Esophagus mucosa (tissue), 1 donor: ENCODE measurements around the gene PRR35. TPM values are rescaled to one million over a fixed set of nuclear protein-coding genes. Genes with fewer than 3 reads are reported as not detected.
A peak's percentile ranks its signal among the peaks of the same experiment; 100 is the strongest.
"Not testable (repeated sequence)": the region's sequence is repeated elsewhere in the genome, so short reads cannot be mapped to it uniquely, and the experiment has no call there.

Source experiments
- ATAC-seq: fragments of 200-7000 bp; cut with Tn5 transposase; one replicate; pipeline ENCODE4 v1.9.1; 2020
- total RNA-seq: library from RNA; stranded (reverse); gene quantifications from one replicate; pipeline ENCODE4 v1.2.4, GENCODE V29; 2023
- donor health status: DM: yes; HTN: yes; CAD: no.

Gene PRR35
- total RNA-seq, 1 donor from 2014 or later, result not detected

- no peak for ATAC-seq
Measured at GRCh38 chr16:596736-597060, 36.5 kb downstream of the PRR35 start.

- not testable (repeated sequence) for ATAC-seq
Measured at GRCh38 chr16:597655-598054, 37.5 kb downstream of the PRR35 start.

GRCh38 chr16:598823-599739 lies 38.9 kb downstream of the PRR35 start:
- peak; percentile 54 for ATAC-seq

DNA sequence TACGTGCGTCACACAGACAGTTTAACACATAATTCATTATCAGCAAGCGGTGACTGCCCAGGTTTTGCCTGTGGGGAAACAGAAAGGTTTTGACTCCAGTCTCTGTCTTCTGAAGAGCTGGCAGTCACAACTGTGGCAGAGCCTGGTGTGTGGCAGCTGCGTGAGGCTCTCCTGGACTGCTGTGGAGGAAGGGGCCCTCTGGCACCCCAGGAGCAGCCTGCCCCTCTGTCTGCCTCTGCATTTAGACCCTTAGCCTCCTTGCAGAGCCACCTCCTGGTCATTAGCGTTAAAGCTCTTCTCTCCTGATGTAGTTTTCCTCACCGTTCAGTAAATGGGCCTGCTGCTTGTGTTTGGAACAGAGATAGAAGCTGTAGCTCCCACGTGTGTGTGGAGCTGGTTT lies 40.6 kb downstream of the PRR35 start:
- no peak for ATAC-seq

DNA sequence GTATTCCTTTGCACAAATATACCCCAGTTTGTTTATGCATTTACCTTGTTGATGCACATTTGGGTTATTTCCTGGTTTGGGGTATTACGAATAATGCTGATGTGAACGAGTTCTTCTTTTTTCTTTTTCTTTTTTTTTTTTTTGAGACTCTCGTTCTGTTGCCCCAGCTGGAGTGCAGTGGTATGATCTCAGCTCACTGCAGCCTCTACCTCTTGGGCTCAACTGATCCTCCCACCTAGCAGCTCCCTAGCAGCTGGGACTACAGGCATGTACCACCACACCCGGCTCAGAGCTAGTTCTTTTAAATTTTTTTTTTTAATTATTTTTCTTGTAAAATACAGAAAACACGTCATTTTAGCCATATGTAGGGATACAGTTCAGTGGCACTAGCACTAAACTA lies 43.7 kb downstream of the PRR35 start:
- ATAC-seq, result no peak

DNA sequence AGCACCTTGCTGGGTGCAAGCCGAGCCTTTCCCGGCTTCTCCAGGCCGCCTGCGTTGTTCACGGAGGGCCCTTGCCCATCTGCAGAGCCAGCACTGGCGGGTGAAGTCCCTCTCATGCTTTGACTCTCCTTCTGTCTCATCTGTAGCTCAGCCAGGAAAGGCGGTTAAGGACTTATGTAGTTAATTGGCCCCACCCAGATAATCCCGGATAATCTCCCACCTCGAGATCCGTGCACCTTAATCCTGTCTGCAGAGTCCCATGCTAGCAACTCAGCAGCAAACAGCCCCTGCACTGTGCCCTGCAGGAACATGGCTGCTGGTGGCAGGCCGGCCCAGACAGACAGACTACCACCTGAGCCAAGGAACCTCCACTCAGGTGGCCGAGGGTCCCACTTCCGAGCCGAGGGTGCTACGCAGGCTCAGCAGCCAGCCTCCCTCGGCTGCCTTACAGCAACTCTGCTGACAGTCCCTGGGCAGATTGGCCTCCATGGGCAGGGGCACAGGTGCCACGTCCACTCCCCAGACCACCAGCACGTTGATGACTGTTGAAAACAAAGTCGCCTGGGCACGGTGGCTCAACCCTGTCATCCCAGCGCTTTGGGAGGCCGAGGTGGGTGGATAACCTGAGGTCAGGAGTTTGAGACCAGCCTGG lies 46.6 kb downstream of the PRR35 start:
- ATAC-seq, result no peak

- peak; percentile 70 for ATAC-seq
Measured at GRCh38 chr16:608019-608418, 47.8 kb downstream of the PRR35 start.

- no peak for ATAC-seq
Measured at GRCh38 chr16:609316-609715, 49.1 kb downstream of the PRR35 start.

DNA sequence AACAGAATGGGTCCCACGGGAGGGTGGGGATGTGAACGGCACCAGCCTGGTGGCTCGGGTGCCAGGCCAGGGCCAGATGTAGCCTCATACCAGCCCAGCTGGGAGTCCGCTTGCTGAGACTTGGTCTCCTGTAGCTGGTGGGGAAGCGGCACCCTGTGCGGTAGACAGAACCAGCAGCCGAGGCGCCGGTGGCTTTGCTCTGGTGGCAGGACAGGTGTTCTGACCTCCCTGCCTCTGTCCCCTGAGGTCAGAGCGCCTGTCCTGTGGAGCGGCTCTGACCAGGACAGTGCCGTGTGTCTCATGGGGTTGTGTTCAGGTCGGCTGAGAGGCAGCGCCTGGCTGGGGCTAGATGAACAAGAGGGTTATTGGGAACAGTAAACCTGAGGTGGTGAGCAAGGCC lies 49.8 kb downstream of the PRR35 start:
- ATAC-seq, result peak; percentile 18

GRCh38 chr16:610513-611381 lies 50.6 kb downstream of the PRR35 start:
- peak; percentile 82 for ATAC-seq

- ATAC-seq, result no peak
Measured at GRCh38 chr16:615122-615521, 54.9 kb downstream of the PRR35 start.

Other genes with a start within 250 kb of the PRR35 start
- 15.3 TPM for gene AXIN1, start 207.7 kb upstream of the PRR35 start, total RNA-seq
- 50.8 TPM for gene MRPL28, start 189.9 kb upstream of the PRR35 start, total RNA-seq
- 14.5 TPM for gene PGAP6, start 178.4 kb upstream of the PRR35 start, total RNA-seq
- gene NME4, start 163.2 kb upstream of the PRR35 start, total RNA-seq, result 25.3 TPM
- 8.4 TPM for gene DECR2, start 158.5 kb upstream of the PRR35 start, total RNA-seq
- 6.3 TPM for gene RAB11FIP3, start 134.7 kb upstream of the PRR35 start, total RNA-seq
- gene CAPN15, start 32.7 kb upstream of the PRR35 start, total RNA-seq, result 27.1 TPM
- gene NHLRC4, start 6.6 kb downstream of the PRR35 start, total RNA-seq, result 0.12 TPM
- 21.0 TPM for gene PIGQ, start 9.6 kb downstream of the PRR35 start, total RNA-seq
- gene RAB40C, start 29.7 kb downstream of the PRR35 start, total RNA-seq, result 15.5 TPM
- gene WFIKKN1, start 70.6 kb downstream of the PRR35 start, total RNA-seq, result 0.08 TPM
- 40.2 TPM for gene METTL26, start 75.9 kb downstream of the PRR35 start, total RNA-seq
- 20.3 TPM for gene MCRIP2, start 81.4 kb downstream of the PRR35 start, total RNA-seq
- gene WDR90, start 89.0 kb downstream of the PRR35 start, total RNA-seq, result 17.9 TPM
- 58.7 TPM for gene RHOT2, start 107.7 kb downstream of the PRR35 start, total RNA-seq
- 1.0 TPM for gene RHBDL1, start 115.3 kb downstream of the PRR35 start, total RNA-seq
- 87.5 TPM for gene STUB1, start 120.0 kb downstream of the PRR35 start, total RNA-seq
- 31.7 TPM for gene JMJD8, start 123.9 kb downstream of the PRR35 start, total RNA-seq
- gene WDR24, start 130.0 kb downstream of the PRR35 start, total RNA-seq, result 7.4 TPM
- gene FBXL16, start 145.4 kb downstream of the PRR35 start, total RNA-seq, result 15.1 TPM
- 9.6 TPM for gene METRN, start 154.7 kb downstream of the PRR35 start, total RNA-seq
- gene ANTKMT, start 160.8 kb downstream of the PRR35 start, total RNA-seq, result 24.1 TPM
- 0.40 TPM for gene CCDC78, start 166.0 kb downstream of the PRR35 start, total RNA-seq
- 2.7 TPM for gene HAGHL, start 166.7 kb downstream of the PRR35 start, total RNA-seq
- 18.1 TPM for gene CIAO3, start 180.6 kb downstream of the PRR35 start, total RNA-seq
- gene MSLN, start 200.3 kb downstream of the PRR35 start, total RNA-seq, result 2.8 TPM
- 14.4 TPM for gene RPUSD1, start 228.0 kb downstream of the PRR35 start, total RNA-seq
- gene CHTF18, start 228.2 kb downstream of the PRR35 start, total RNA-seq, result 20.2 TPM
- gene GNG13, start 240.3 kb downstream of the PRR35 start, total RNA-seq, result not detected